ENCODE measurements around the gene TNS1.

DNA sequence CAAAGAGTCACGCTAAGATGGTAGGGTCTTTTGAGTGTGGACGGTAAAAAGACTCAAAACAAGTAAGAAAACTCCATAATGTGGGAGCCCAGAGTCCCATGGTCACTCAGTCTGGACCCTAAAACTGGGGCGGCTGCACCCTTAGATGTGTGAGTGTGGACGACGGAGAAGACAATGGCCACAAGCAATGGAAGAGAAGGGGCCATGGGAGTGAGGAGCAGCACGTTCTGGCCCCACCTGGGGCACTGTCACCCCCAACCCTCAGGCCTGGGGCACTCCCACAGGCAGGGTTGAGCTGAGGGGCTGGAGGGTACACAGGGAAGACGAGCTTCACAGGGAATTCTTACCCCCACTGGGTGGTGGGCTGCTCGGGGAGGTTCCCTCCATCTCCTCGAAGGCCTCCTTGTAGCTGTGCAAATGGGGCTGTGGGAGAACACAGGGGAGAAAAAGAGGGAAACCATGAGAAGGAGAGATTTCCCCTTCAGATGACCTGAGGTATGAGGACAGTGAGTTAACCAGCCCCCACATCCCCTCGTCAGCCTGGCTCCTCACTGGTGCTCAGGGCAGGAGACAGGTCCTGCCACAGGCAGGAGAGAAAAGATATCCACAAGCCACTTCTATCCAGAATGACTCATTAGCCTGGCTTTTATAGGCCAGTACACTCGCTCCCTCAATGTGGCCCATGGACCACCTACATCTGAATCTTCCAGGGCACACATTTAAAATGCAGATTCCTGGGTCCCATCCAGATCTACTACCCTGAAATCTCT lies 167.9 kb downstream of the TNS1 start:
- no peak for TF ChIP-seq POLR2A (IDR thresholded peaks at IDR 0.05)
- TF ChIP-seq, protein P1, sequence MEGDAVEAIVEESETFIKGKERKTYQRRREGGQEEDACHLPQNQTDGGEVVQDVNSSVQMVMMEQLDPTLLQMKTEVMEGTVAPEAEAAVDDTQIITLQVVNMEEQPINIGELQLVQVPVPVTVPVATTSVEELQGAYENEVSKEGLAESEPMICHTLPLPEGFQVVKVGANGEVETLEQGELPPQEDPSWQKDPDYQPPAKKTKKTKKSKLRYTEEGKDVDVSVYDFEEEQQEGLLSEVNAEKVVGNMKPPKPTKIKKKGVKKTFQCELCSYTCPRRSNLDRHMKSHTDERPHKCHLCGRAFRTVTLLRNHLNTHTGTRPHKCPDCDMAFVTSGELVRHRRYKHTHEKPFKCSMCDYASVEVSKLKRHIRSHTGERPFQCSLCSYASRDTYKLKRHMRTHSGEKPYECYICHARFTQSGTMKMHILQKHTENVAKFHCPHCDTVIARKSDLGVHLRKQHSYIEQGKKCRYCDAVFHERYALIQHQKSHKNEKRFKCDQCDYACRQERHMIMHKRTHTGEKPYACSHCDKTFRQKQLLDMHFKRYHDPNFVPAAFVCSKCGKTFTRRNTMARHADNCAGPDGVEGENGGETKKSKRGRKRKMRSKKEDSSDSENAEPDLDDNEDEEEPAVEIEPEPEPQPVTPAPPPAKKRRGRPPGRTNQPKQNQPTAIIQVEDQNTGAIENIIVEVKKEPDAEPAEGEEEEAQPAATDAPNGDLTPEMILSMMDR (IDR thresholded peaks at IDR 0.05) = no peak

All from tibial nerve (tissue), 3 donors.